ENCODE data around the gene CYP2U1. TPM values are rescaled to one million over a fixed set of nuclear protein-coding genes. Genes with fewer than 3 reads are reported as not detected.
A peak's percentile ranks its signal among the peaks of the same experiment; 100 is the strongest.

CYP2U1 gene
- total and polyA plus RNA-seq, 4 donors = 1.9 to 7.3 (median 3.8) TPM

- H3K36me3 ChIP-seq (ENCODE audit: control insufficient read depth in 4 of 4, insufficient read depth in 4 of 4, low read length in 4 of 4) = no peaks in the 10 kb centered on the region
- no peak overlapping the region for H3K27ac ChIP-seq (ENCODE audit: low read depth in 1 of 2, low read length in 1 of 2)
- H3K27me3 ChIP-seq (ENCODE audit: control insufficient read depth in 3 of 3, insufficient read depth in 3 of 3, low read length in 2 of 3) = no peaks in the 10 kb centered on the region
- no peak for TF ChIP-seq CTCF (IDR thresholded peaks at IDR 0.05; ENCODE audit: control extremely low read depth, extremely low read depth)
- no peaks in the 10 kb centered on the region for H3K9me3 ChIP-seq (ENCODE audit: control insufficient read depth in 4 of 4, insufficient read depth in 3 of 4, low read length in 3 of 4)
- H3K4me3 ChIP-seq = no peak overlapping the region
- no peak overlapping the region for H3K9ac ChIP-seq (ENCODE audit: insufficient read depth in 1 of 2, low read length in 2 of 2)
- DNase-seq = no peak
- 83 to 88% methylated on average over 6 of the region's 6 CpGs for WGBS, 2 donors
- H3K4me1 ChIP-seq (ENCODE audit: control insufficient read depth in 5 of 5, insufficient read depth in 5 of 5, low read length in 5 of 5) = peaks cover 0 to 13% (median 0%) of the 10 kb centered on the region in 5 donors
- ATAC-seq (ENCODE audit: insufficient read depth, low FRiP score) = no peak
Measured at GRCh38 chr4:107894138-107894603, 37.2 kb upstream of the CYP2U1 start.

- DNase-seq = peak in 1 of 3 donors; percentile 42
- H3K36me3 ChIP-seq (ENCODE audit: control insufficient read depth in 4 of 4, insufficient read depth in 4 of 4, low read length in 4 of 4) = no peaks in the 10 kb centered on the region
- no peak overlapping the region for H3K4me3 ChIP-seq
- 67 to 89% methylated on average over 2 of the region's 2 CpGs for WGBS, 2 donors
- peak overlapping the region in 1 of 2 donors; percentile 40 for H3K27ac ChIP-seq (ENCODE audit: low read depth in 1 of 2, low read length in 1 of 2)
- no peaks in the 10 kb centered on the region for H3K27me3 ChIP-seq (ENCODE audit: control insufficient read depth in 3 of 3, insufficient read depth in 3 of 3, low read length in 2 of 3)
- peaks cover 0 to 18% (median 0%) of the 10 kb centered on the region in 5 donors for H3K4me1 ChIP-seq (ENCODE audit: control insufficient read depth in 5 of 5, insufficient read depth in 5 of 5, low read length in 5 of 5)
- H3K9me3 ChIP-seq (ENCODE audit: control insufficient read depth in 4 of 4, insufficient read depth in 3 of 4, low read length in 3 of 4) = no peaks in the 10 kb centered on the region
- no peak for TF ChIP-seq CTCF (IDR thresholded peaks at IDR 0.05; ENCODE audit: control extremely low read depth, extremely low read depth)
- ATAC-seq (ENCODE audit: insufficient read depth, low FRiP score) = peak; percentile 92
- no peak overlapping the region for H3K9ac ChIP-seq (ENCODE audit: insufficient read depth in 1 of 2, low read length in 2 of 2)
Measured at GRCh38 chr4:107896158-107896645, 35.1 kb upstream of the CYP2U1 start.

GRCh38 chr4:107896646-107897045, 34.7 kb upstream of the CYP2U1 start:
- 41 to 56% methylated on average over 1 of the region's 1 CpG for WGBS, 2 donors
- H3K4me3 ChIP-seq = no peak overlapping the region
- no peaks in the 10 kb centered on the region for H3K9me3 ChIP-seq (ENCODE audit: control insufficient read depth in 4 of 4, insufficient read depth in 3 of 4, low read length in 3 of 4)
- ATAC-seq (ENCODE audit: insufficient read depth, low FRiP score) (no peak), DNase-seq (no peak)
- H3K36me3 ChIP-seq (ENCODE audit: control insufficient read depth in 4 of 4, insufficient read depth in 4 of 4, low read length in 4 of 4) = no peaks in the 10 kb centered on the region
- H3K27me3 ChIP-seq (ENCODE audit: control insufficient read depth in 3 of 3, insufficient read depth in 3 of 3, low read length in 2 of 3) = no peaks in the 10 kb centered on the region
- TF ChIP-seq CTCF (IDR thresholded peaks at IDR 0.05; ENCODE audit: control extremely low read depth, extremely low read depth) = no peak
- H3K4me1 ChIP-seq (ENCODE audit: control insufficient read depth in 5 of 5, insufficient read depth in 5 of 5, low read length in 5 of 5) = peaks cover 0 to 20% (median 0%) of the 10 kb centered on the region in 5 donors
- peak overlapping the region in 1 of 2 donors; percentile 40 for H3K27ac ChIP-seq (ENCODE audit: low read depth in 1 of 2, low read length in 1 of 2)
- H3K9ac ChIP-seq (ENCODE audit: insufficient read depth in 1 of 2, low read length in 2 of 2) = no peak overlapping the region

GRCh38 chr4:107897823-107898222, 33.5 kb upstream of the CYP2U1 start:
- no peaks in the 10 kb centered on the region for H3K27me3 ChIP-seq (ENCODE audit: control insufficient read depth in 3 of 3, insufficient read depth in 3 of 3, low read length in 2 of 3)
- ATAC-seq (ENCODE audit: insufficient read depth, low FRiP score) (no peak), DNase-seq (no peak)
- H3K36me3 ChIP-seq (ENCODE audit: control insufficient read depth in 4 of 4, insufficient read depth in 4 of 4, low read length in 4 of 4) = no peaks in the 10 kb centered on the region
- H3K27ac ChIP-seq (ENCODE audit: low read depth in 1 of 2, low read length in 1 of 2) = no peak overlapping the region
- H3K9ac ChIP-seq (ENCODE audit: insufficient read depth in 1 of 2, low read length in 2 of 2) = no peak overlapping the region
- H3K4me1 ChIP-seq (ENCODE audit: control insufficient read depth in 5 of 5, insufficient read depth in 5 of 5, low read length in 5 of 5) = peaks cover 0 to 20% (median 0%) of the 10 kb centered on the region in 5 donors
- no peaks in the 10 kb centered on the region for H3K9me3 ChIP-seq (ENCODE audit: control insufficient read depth in 4 of 4, insufficient read depth in 3 of 4, low read length in 3 of 4)
- TF ChIP-seq CTCF (IDR thresholded peaks at IDR 0.05; ENCODE audit: control extremely low read depth, extremely low read depth) = no peak
- no peak overlapping the region for H3K4me3 ChIP-seq

Measured in lung (tissue), 12 donors.